ENCODE data around the gene CAPZA1. TPM values are rescaled to one million over a fixed set of nuclear protein-coding genes. Genes with fewer than 3 reads are reported as not detected.
A peak's percentile ranks its signal among the peaks of the same experiment; 100 is the strongest.

CAPZA1 gene
- total RNA-seq, 1 donor from 2014 or later, result 20.7 TPM

- peak; percentile 84 for ATAC-seq (ENCODE audit: poor library complexity)
- intact Hi-C loops (cut with DNase I), result loop anchor here (2.0 to 5.0 kb wide), 2 partner anchors 33 to 85 kb away; partner anchors contain the start of gene MOV10
- peak; percentile 92 for DNase-seq
Observed at GRCh38 chr1:112707221-112708001, 87.8 kb downstream of the CAPZA1 start.

GRCh38 chr1:112708002-112708448 lies 88.4 kb downstream of the CAPZA1 start:
- intact Hi-C loops (cut with DNase I), result loop anchor here (5.0 kb wide), 1 partner anchor 86 kb away; no protein-coding TSS in a partner anchor
- DNase-seq, result no peak
- no peak for ATAC-seq (ENCODE audit: poor library complexity)

- ATAC-seq (ENCODE audit: poor library complexity), result no peak
- intact Hi-C loops (cut with DNase I), result loop anchor here (5.0 kb wide), 1 partner anchor 86 kb away; no protein-coding TSS in a partner anchor
Observed at GRCh38 chr1:112708489-112708888, 88.9 kb downstream of the CAPZA1 start.

GRCh38 chr1:112710159-112710558 lies 90.5 kb downstream of the CAPZA1 start:
- no peak for ATAC-seq (ENCODE audit: poor library complexity)
- DNase-seq, result no peak
- intact Hi-C loops (cut with DNase I), result loop anchor here (5.0 to 10.0 kb wide), 2 partner anchors 205 to 318 kb away; partner anchors contain the start of gene WNT2B

More at GRCh38 chr1:112708489-112708888, 88.9 kb downstream of the CAPZA1 start:
- DNase-seq, result no peak

GRCh38 chr1:112710586-112710985 lies 91.0 kb downstream of the CAPZA1 start:
- ATAC-seq (ENCODE audit: poor library complexity), result no peak
- no peak for DNase-seq
- intact Hi-C loops (cut with DNase I), result loop anchor here (5.0 to 10.0 kb wide), 2 partner anchors 206 to 318 kb away; partner anchors contain the start of gene WNT2B

GRCh38 chr1:112711041-112711440 lies 91.4 kb downstream of the CAPZA1 start:
- intact Hi-C loops (cut with DNase I), result loop anchor here (5.0 to 10.0 kb wide), 2 partner anchors 206 to 319 kb away; partner anchors contain the start of gene WNT2B
- ATAC-seq (ENCODE audit: poor library complexity) (no peak), DNase-seq (no peak)

GRCh38 chr1:112711670-112712069 lies 92.0 kb downstream of the CAPZA1 start:
- intact Hi-C loops (cut with DNase I), result loop anchor here (5.0 to 10.0 kb wide), 2 partner anchors 207 to 319 kb away; partner anchors contain the start of gene WNT2B
- DNase-seq (no peak), ATAC-seq (ENCODE audit: poor library complexity) (no peak)

GRCh38 chr1:112712191-112712590 lies 92.6 kb downstream of the CAPZA1 start:
- DNase-seq (no peak), ATAC-seq (ENCODE audit: poor library complexity) (no peak)
- intact Hi-C loops (cut with DNase I), result loop anchor here (5.0 to 10.0 kb wide), 2 partner anchors 207 to 320 kb away; partner anchors contain the start of gene WNT2B

- DNase-seq, result no peak
- intact Hi-C loops (cut with DNase I), result loop anchor here (5.0 to 10.0 kb wide), 2 partner anchors 208 to 320 kb away; partner anchors contain the start of gene WNT2B
- no peak for ATAC-seq (ENCODE audit: poor library complexity)
Observed at GRCh38 chr1:112712701-112713128, 93.1 kb downstream of the CAPZA1 start.

GRCh38 chr1:112713466-112714312 lies 94.1 kb downstream of the CAPZA1 start:
- intact Hi-C loops (cut with DNase I), result loop anchor here (5.0 to 10.0 kb wide), 2 partner anchors 209 to 321 kb away; partner anchors contain the start of gene WNT2B
- ATAC-seq (ENCODE audit: poor library complexity) (no peak), DNase-seq (no peak)

- peak; percentile 11 for ATAC-seq (ENCODE audit: poor library complexity)
Observed at GRCh38 chr1:112714313-112715263, 95.0 kb downstream of the CAPZA1 start.

GRCh38 chr1:112715264-112716053 lies 95.8 kb downstream of the CAPZA1 start, which contains the start of gene PPM1J:
PPM1J (minus strand) TSS chr1:112715332; CDS start chr1:112715301, 31 bp downstream.
- DNase-seq (peak; percentile 99), ATAC-seq (ENCODE audit: poor library complexity) (peak; percentile 88)
- intact Hi-C loops (cut with DNase I), result loop anchor here (2.0 to 10.0 kb wide), 3 partner anchors 91 to 327 kb away; partner anchors contain the start of gene WNT2B

More at GRCh38 chr1:112714313-112715263, 95.0 kb downstream of the CAPZA1 start:
- peak; percentile 53 for DNase-seq
- intact Hi-C loops (cut with DNase I), result loop anchor here (5.0 to 10.0 kb wide), 3 partner anchors 210 to 328 kb away; partner anchors contain the start of gene WNT2B

- ATAC-seq (ENCODE audit: poor library complexity), result peak; percentile 85
- peak; percentile 89 for DNase-seq
- intact Hi-C loops (cut with DNase I), result loop anchor here (2.0 to 10.0 kb wide), 3 partner anchors 91 to 326 kb away; partner anchors contain the start of gene WNT2B
Observed at GRCh38 chr1:112716133-112716720, 96.6 kb downstream of the CAPZA1 start.

GRCh38 chr1:112717263-112717873 lies 97.7 kb downstream of the CAPZA1 start:
- intact Hi-C loops (cut with DNase I), result loop anchor here (2.0 to 10.0 kb wide), 3 partner anchors 89 to 325 kb away; partner anchors contain the start of gene WNT2B
- ATAC-seq (ENCODE audit: poor library complexity) (no peak), DNase-seq (no peak)

GRCh38 chr1:112718691-112719418 lies 99.2 kb downstream of the CAPZA1 start:
- intact Hi-C loops (cut with DNase I), result loop anchor here (5.0 to 10.0 kb wide), 2 partner anchors 214 to 323 kb away; partner anchors contain the start of gene WNT2B
- peak; percentile 13 for ATAC-seq (ENCODE audit: poor library complexity)
- DNase-seq, result peak; percentile 85
